B cell (primary cell): ENCODE measurements around the gene PTPN14. TPM values are rescaled to one million over a fixed set of nuclear protein-coding genes. Genes with fewer than 3 reads are reported as not detected.

ENCODE experiments used
- ATAC-seq: fragments of 200-7000 bp; cut with Tn5 transposase; one replicate; pipeline ENCODE4 v1.10.0; 2021; ENCODE audit warnings: low read depth, mild to moderate bottlenecking, moderate number of reproducible peaks, moderate library complexity
- CTCF ChIA-PET: fragments of 350-600 bp; sonication (Branson Sonifier 250); formaldehyde crosslinking; loops from one replicate; lab custom pipeline; 2021; ENCODE audit warnings: antibody characterized with exemption, inconsistent platforms; lab: Charles Lee
- POLR2A ChIA-PET: fragments of 350-600 bp; sonication (Branson Sonifier 250); formaldehyde crosslinking; loops from one replicate; lab custom pipeline; 2021; ENCODE audit warnings: antibody characterized with exemption; lab: Charles Lee
- DNase-seq: peaks from one replicate; pipeline ENCODE4 v3.0.0; 2013
- H2AFZ ChIP-seq: 2 replicates; pipeline ENCODE4 v1.6.1; 2012; ENCODE audit warnings: mild to moderate bottlenecking, low read depth, low read length; ENCODE audit not compliant: insufficient read depth, poor library complexity, severe bottlenecking
- H3K27ac ChIP-seq, 2 donors: 1 replicate in 1 of 2; 2 replicates in 1 of 2; pipeline ENCODE4 v1.5.1; 2012 to 2013; ENCODE audit warnings: low read length in 2 of 2, mild to moderate bottlenecking in 2 of 2, moderate library complexity in 1 of 2
- H3K27me3 ChIP-seq, 4 experiments: fragments of 200-600 bp in 1 of 4; sonication (generic) in 1 of 4; replicated peaks in 1 of 4; 1 replicate in 2 of 4; 2 replicates in 2 of 4; pipeline versions ENCODE4 v1.6.1 to v1.7.0; 2013 to 2016; ENCODE audit warnings: low read length in 3 of 4, mild to moderate bottlenecking in 2 of 4, mixed read lengths in 1 of 4, moderate library complexity in 1 of 4; ENCODE audit not compliant: insufficient read depth in 4 of 4, control insufficient read depth in 3 of 4; ENCODE audit errors: control extremely low read depth in 1 of 4
- H3K36me3 ChIP-seq, 2 experiments: replicated peaks in 1 of 2; 1 replicate in 1 of 2; 2 replicates in 1 of 2; pipeline versions ENCODE4 v1.6.1 to v1.7.1; 2013; ENCODE audit warnings: low read length in 1 of 2; ENCODE audit not compliant: insufficient read depth in 2 of 2, control insufficient read depth in 1 of 2; ENCODE audit errors: control extremely low read depth in 1 of 2, extremely low read depth in 1 of 2
- H3K4me1 ChIP-seq, 2 donors: fragments of 200-600 bp in 1 of 2; sonication (generic) in 1 of 2; 1 replicate in 1 of 2; 2 replicates in 1 of 2; pipeline versions ENCODE4 v1.5.1 to v1.6.1; 2013 to 2017; ENCODE audit warnings: low read length in 2 of 2; ENCODE audit not compliant: control insufficient read depth in 2 of 2, insufficient read depth in 2 of 2
- H3K4me2 ChIP-seq: replicated peaks from 2 replicates; pipeline ENCODE3; 2012; ENCODE audit warnings: mild to moderate bottlenecking, low read depth, low read length; ENCODE audit not compliant: poor library complexity, severe bottlenecking
- H3K4me3 ChIP-seq, 5 experiments: fragments of 200-600 bp in 1 of 5; sonication (generic) in 1 of 5; 1 replicate in 3 of 5; 2 replicates in 2 of 5; pipeline versions ENCODE4 v1.5.1 to v1.7.0; 2011 to 2016; ENCODE audit warnings: low read length in 4 of 5, mild to moderate bottlenecking in 4 of 5, low read depth in 2 of 5, control low read depth in 1 of 5, moderate library complexity in 1 of 5; ENCODE audit not compliant: insufficient read depth in 1 of 5; ENCODE audit errors: control extremely low read depth in 1 of 5, extremely low read depth in 1 of 5
- H3K79me2 ChIP-seq: fragments of 200-600 bp; sonication (generic); one replicate; pipeline ENCODE4 v1.6.0; 2016; ENCODE audit warnings: low read length; ENCODE audit not compliant: control insufficient read depth, insufficient read depth
- H3K9ac ChIP-seq: fragments of 200-600 bp; sonication (generic); 2 replicates; pipeline ENCODE4 v1.6.1; 2017; ENCODE audit warnings: mild to moderate bottlenecking, low read length, moderate library complexity
- H3K9me3 ChIP-seq, 3 donors: one replicate each; pipeline versions ENCODE4 v1.6.1 to v1.7.1; 2013; ENCODE audit warnings: low read length in 2 of 3; ENCODE audit not compliant: control insufficient read depth in 2 of 3, insufficient read depth in 1 of 3; ENCODE audit errors: control extremely low read depth in 1 of 3
- H4K20me1 ChIP-seq: 2 replicates; pipeline ENCODE4 v1.6.0; 2012; ENCODE audit warnings: mild to moderate bottlenecking, low read length; ENCODE audit not compliant: insufficient read depth, control insufficient read depth, poor library complexity, severe bottlenecking
- H3K27ac Mint-ChIP-seq: one replicate; pipeline ENCODE4 v1.8.0; 2021; ENCODE audit warnings: mixed read lengths
- H3K27me3 Mint-ChIP-seq: one replicate; pipeline ENCODE4 v1.8.0; 2021; ENCODE audit warnings: mixed read lengths
- H3K4me1 Mint-ChIP-seq: one replicate; pipeline ENCODE4 v1.8.0; 2021; ENCODE audit warnings: mixed read lengths
- H3K4me3 Mint-ChIP-seq: one replicate; pipeline ENCODE4 v1.8.0; 2021; ENCODE audit warnings: mixed read lengths
- H3K9me3 Mint-ChIP-seq: one replicate; pipeline ENCODE4 v1.8.0; 2022; ENCODE audit warnings: mixed read lengths; ENCODE audit not compliant: insufficient read depth
- CTCF ChIP-seq: fragments of 200-600 bp; IDR thresholded peaks from one replicate; pipeline ENCODE4 v1.8.0; 2022; ENCODE audit warnings: antibody characterized with exemption, mild to moderate bottlenecking
- EZH2 ChIP-seq: IDR thresholded peaks from 2 replicates; pipeline ENCODE4 v1.6.1; 2012; ENCODE audit warnings: borderline replicate concordance, low read depth, mild to moderate bottlenecking, moderate library complexity, low read length; ENCODE audit not compliant: insufficient read depth, poor library complexity, severe bottlenecking
- WGBS: methylation state at CpG from one replicate; pipeline ENCODE4 v1.1.5; 2013; ENCODE audit warnings: missing lambda C conversion rate; ENCODE audit not compliant: insufficient coverage; 5-methylcytosine and 5-hydroxymethylcytosine counted together
- intact Hi-C: fragments of 100-400 bp; cut with micrococcal nuclease; formaldehyde crosslinking; loops from one replicate; pipeline ENCODE4 v1.10.0; 2022
- polyA plus RNA-seq: library from polyadenylated mRNA; depleted of rRNA; stranded (reverse); fragments of >200 nt; gene quantifications from 2 replicates; pipeline ENCODE4 v1.2.3, GENCODE V29; 2012
- total RNA-seq, 2 donors: library from RNA; stranded (reverse); fragments of 120-200 nt in 1 of 2; gene quantifications; 1 replicate in 1 of 2; 2 replicates in 1 of 2; pipeline versions ENCODE4 v1.2.3 to v1.2.4, GENCODE V29; 2013 to 2022

The PTPN14 gene
- total and polyA plus RNA-seq, 2 donors (not counting 1 experiment from before 2014, with no cell fraction given), result under 0.01 TPM; not detected in 1

GRCh38 chr1:214540324-214540723 is 11.1 kb downstream of the PTPN14 start:
- ChIA-PET CTCF (no interaction called here), POLR2A (no interaction called here)
- TF ChIP-seq EZH2 (no peak), CTCF (no peak)
- Histone ChIP-seq H3K4me1 (no peaks in the 10 kb centered on the region), H3K9ac (no peak overlapping the region), H3K4me3 (no peak overlapping the region), H4K20me1 (no peaks in the 10 kb centered on the region), H3K27ac (no peak overlapping the region), H3K9me3 (peaks cover 0 to 7% (median 0%) of the 10 kb centered on the region in 3 donors), H3K27me3 (peaks cover 0 to 3% (median 0%) of the 10 kb centered on the region in 4 experiments), H2AFZ (no peak overlapping the region), H3K79me2 (no peaks in the 10 kb centered on the region), H3K4me2 (no peak overlapping the region), H3K36me3 (no peaks in the 10 kb centered on the region)
- Mint-ChIP-seq H3K4me1 (no peaks in the 10 kb centered on the region), H3K27me3 (peaks cover 18% of the 10 kb centered on the region), H3K27ac (no peak overlapping the region), H3K9me3 (no peaks in the 10 kb centered on the region), H3K4me3 (no peak overlapping the region)
- intact Hi-C loops, result no loop called here
- DNase-seq, result no peak
- 100% methylated on average over 2 of the region's 5 CpGs for WGBS
- ATAC-seq, result no peak

GRCh38 chr1:214538496-214538895 is 12.9 kb downstream of the PTPN14 start:
- no peak overlapping the region for H3K27ac ChIP-seq
- intact Hi-C loops, result no loop called here
- no peak overlapping the region for H3K4me3 ChIP-seq
- H3K9me3 Mint-ChIP-seq, result no peaks in the 10 kb centered on the region
- no peak overlapping the region for H3K4me3 Mint-ChIP-seq
- no peak overlapping the region for H2AFZ ChIP-seq
- ChIA-PET CTCF (no interaction called here), POLR2A (no interaction called here)
- ATAC-seq, result no peak
- no peaks in the 10 kb centered on the region for H3K4me1 ChIP-seq
- no peak for DNase-seq
- H3K27me3 ChIP-seq, result peaks cover 0 to 3% (median 0%) of the 10 kb centered on the region in 4 experiments
- H3K9ac ChIP-seq, result no peak overlapping the region
- H3K27me3 Mint-ChIP-seq, result peaks cover 18% of the 10 kb centered on the region
- H3K27ac Mint-ChIP-seq, result no peak overlapping the region
- TF ChIP-seq CTCF (no peak), EZH2 (no peak)
- H3K9me3 ChIP-seq, result no peaks in the 10 kb centered on the region
- H3K79me2 ChIP-seq, result no peaks in the 10 kb centered on the region
- no peaks in the 10 kb centered on the region for H3K36me3 ChIP-seq
- no peak overlapping the region for H3K4me2 ChIP-seq
- no peaks in the 10 kb centered on the region for H4K20me1 ChIP-seq
- no peaks in the 10 kb centered on the region for H3K4me1 Mint-ChIP-seq
- WGBS, result no CpG with 5 or more reads among the region's 3 CpGs
